ENCODE data around the gene UVRAG.
"Not testable (repeated sequence)": the region's sequence is repeated elsewhere in the genome, so short reads cannot be mapped to it uniquely, and the experiment has no call there.

Gene UVRAG

DNA sequence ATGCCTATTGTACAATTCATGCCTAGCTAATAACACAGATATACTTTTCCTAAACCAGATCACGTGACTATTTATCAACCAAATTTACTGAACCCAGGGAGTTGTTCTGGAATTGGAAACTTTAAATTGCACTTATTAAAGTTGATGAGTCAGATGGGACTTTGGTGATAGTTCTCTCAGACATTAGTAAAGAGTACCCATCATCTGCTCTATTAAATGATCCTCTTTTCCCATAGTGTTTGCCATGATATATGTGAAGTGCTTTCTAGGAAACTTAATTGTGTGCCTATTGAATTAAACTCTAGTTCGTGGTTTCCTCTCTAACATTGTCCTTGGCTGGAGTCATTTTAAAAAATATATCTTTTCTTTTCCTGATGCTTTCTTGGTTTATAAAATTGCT, 99.0 kb downstream of the UVRAG start:
- DNase-seq (ENCODE audit: low read depth in 2 of 3, low spot score in 2 of 3) = no peak

GRCh38 chr11:75916882-75917281, 101.9 kb downstream of the UVRAG start:
- DNase-seq (ENCODE audit: low read depth in 2 of 3, low spot score in 2 of 3) = no peak

DNA sequence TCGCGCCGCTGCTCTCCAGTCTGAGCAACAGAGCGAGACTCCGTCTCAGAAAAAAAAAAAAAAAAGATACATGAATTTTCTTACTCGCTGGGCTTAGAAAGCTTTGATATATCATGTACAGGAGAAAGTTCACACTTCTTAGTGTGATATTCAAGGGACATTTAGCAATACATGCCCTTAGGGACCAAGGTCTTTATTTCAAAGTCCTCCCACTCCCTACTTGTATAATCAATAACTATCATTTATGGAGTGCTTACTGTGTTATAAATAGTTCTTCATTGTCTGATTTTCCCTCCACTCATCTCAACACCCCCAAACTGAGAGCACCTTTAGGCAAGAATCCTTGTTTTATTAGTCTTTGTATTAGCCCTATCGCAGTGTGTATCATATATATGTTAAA, 103.3 kb downstream of the UVRAG start:
- DNase-seq (ENCODE audit: low read depth in 2 of 3, low spot score in 2 of 3) = no peak

DNA sequence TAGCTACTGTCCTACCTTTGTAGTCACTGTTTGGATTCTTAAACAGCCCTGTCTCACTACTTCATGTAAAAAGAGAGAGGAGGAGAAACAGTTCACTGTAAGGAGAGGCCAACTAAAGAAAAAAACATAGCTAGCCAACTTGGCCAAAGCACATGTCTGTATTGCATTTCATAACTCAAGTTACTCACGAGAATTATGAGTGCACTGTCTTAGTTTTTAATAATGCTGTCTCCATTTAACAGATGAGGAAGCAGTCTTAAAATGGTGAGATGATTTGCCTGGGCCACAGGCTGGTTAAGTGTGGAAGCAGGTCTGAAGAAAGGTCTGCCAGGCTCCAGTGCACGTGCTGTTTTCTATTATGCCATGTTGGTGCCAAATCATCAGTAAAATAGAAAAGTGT, 104.5 kb downstream of the UVRAG start:
- no peak for DNase-seq (ENCODE audit: low read depth in 2 of 3, low spot score in 2 of 3)

GRCh38 chr11:75920848-75921247, 105.8 kb downstream of the UVRAG start:
- no peak for DNase-seq (ENCODE audit: low read depth in 2 of 3, low spot score in 2 of 3)

- no peak for DNase-seq (ENCODE audit: low read depth in 2 of 3, low spot score in 2 of 3)
These were observed 106.8 kb downstream of the UVRAG start for GRCh38 chr11:75921808-75922207.

DNA sequence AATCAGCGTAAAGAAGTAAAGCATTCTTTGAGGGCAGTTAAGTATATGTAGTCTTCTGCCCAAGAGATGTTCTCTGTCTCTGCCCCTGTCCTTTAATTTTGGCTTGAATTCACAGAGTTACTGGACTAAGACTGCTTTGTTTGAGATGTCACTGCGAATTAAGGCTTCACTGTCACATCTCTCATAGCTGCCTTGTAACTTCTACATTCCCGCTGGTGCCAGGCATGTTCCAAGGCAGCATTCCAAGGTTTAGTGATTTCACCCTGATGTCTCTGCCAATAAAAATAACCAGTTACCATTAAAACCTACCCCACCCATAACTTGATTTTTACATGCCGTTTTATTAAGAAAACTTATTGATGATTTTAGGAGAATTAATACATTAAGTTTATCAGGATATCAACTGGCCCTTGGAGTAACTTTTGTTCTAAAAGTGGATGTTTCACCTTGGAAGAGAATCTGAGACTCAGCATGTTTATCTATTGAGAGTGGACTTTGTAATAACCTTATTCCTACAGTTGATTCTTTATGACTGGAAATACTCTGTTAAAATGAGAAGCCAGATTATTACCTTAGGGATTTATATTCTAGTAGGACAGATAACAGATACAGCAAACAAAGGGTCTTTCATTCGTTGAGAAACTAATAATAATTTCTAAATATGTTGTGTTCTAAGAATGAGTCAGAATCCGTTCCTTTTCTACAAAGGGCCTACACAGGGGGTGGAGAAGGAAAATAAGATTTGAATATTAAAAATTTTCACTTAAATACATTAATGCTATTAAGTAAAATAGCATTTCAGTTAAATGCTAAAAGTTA, 110.2 kb downstream of the UVRAG start:
- no peak for DNase-seq (ENCODE audit: low read depth in 2 of 3, low spot score in 2 of 3)

GRCh38 chr11:75925785-75926164, 110.8 kb downstream of the UVRAG start:
- no peak for DNase-seq (ENCODE audit: low read depth in 2 of 3, low spot score in 2 of 3)

DNA sequence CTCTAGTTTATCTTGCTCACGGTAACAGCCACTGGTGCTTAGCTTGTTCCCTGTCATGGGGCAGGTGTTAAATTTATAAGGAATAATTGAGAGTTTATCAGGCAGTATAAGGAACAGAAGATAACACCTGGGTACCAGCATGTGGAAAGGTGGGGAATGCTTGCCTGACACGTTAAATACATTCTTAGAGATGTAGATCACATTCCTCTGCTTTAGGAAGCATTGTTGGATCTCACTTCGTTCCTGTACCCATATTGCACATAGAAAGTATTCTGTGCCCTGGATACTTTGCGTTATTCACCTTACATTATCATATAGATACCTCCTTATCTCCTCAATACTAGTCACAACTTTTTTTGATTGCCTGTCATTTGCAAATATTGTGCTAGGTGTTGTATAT, 114.7 kb downstream of the UVRAG start:
- DNase-seq (ENCODE audit: low read depth in 2 of 3, low spot score in 2 of 3) = no peak

DNA sequence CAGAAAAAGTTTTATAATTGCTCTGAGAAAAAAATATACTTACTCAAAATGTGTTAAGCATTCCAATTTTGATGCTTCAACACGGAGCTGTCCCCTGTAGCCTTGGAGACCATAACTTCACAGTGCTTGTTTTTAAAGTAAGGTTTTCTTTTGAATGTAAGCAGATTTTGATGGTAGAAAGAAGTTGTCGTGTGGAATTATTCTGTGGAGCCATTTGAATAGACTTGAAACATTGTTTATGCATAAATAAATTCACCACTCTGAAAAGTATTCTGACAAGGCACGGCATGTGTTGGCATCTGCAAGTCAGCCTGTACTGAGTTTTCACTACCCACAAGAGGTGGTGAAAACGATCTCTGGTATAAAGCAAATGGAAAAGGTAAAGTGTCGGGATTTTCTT, 115.5 kb downstream of the UVRAG start:
- no peak for DNase-seq (ENCODE audit: low read depth in 2 of 3, low spot score in 2 of 3)

DNA sequence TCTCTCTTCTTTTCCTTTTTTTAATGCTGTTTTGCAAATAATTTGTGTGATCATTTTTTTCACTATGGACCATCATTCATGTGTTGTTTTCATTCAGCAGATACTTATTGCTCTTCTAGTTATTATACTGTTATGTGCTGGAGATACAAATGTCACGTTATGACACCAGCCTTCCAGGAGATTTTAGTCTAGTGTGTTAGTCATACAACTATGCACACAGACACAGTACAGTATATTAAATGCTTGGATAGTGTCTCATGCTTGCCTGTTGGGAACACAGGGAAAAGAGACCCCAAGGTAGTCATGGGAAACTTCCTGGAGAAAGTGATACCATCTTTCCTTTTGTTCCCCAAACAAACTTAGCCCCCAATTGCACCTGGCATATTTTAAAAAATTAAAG, 116.1 kb downstream of the UVRAG start:
- no peak for DNase-seq (ENCODE audit: low read depth in 2 of 3, low spot score in 2 of 3)

DNA sequence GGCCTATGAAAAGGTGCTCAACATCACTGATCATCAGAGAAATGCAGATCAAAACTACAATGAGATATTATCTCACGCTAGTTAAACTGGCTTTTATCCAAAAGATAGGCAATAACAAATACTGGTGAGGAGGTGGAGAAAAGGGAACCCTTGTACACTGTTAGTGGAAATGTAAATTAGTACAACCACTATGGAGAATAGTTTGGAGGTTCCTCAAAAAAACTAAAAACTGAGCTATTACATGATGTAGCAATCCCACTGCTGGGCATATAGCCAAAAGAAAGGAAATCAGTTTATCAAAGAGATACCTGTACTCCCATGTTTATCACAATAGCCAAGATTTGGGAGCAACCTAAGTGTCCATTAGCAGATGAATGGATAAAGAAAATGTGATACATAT, 118.7 kb downstream of the UVRAG start:
- not testable (repeated sequence) for DNase-seq (ENCODE audit: low read depth in 2 of 3, low spot score in 2 of 3)

GRCh38 chr11:75934851-75935250, 119.8 kb downstream of the UVRAG start:
- DNase-seq (ENCODE audit: low read depth in 2 of 3, low spot score in 2 of 3) = no peak

GRCh38 chr11:75938543-75938942, 123.5 kb downstream of the UVRAG start:
- DNase-seq (ENCODE audit: low read depth in 2 of 3, low spot score in 2 of 3) = no peak

DNA sequence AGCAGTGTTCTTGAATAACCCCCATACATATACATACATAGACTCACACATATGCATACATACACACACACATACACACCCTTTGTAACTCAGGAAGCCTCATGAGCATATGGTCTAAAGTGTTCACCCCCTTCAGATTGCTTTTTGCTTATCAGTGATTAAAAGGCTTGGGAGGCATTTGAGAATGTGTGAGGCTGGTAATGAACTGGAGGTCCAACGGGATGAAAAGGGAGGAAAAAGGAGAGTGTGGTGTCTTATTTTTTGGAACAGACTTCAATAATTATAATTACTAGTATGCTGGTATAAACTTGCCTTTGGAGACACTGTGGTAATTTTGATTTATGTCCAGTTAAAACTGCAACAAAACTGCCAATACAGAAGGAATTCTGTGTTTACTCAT, 124.5 kb downstream of the UVRAG start:
- no peak for DNase-seq (ENCODE audit: low read depth in 2 of 3, low spot score in 2 of 3)

DNA sequence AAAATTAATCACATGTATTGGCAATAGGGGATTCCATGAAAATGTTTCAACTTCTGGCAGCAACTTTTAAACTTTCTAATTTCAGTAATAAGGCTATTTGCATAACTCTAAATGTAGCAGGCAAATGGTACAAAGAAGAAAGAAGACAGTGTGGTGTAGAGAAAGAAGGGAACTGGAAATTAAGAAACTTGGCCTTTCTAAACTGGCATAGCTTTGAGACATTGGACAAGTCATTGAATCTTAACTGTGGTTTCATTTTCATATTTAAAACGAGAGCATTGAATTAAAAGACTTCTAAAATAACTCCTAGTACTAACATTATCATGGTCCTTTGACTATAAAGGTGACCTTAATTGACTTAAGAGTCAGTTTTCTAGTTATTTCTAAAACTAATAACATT, 125.0 kb downstream of the UVRAG start:
- no peak for DNase-seq (ENCODE audit: low read depth in 2 of 3, low spot score in 2 of 3)

DNA sequence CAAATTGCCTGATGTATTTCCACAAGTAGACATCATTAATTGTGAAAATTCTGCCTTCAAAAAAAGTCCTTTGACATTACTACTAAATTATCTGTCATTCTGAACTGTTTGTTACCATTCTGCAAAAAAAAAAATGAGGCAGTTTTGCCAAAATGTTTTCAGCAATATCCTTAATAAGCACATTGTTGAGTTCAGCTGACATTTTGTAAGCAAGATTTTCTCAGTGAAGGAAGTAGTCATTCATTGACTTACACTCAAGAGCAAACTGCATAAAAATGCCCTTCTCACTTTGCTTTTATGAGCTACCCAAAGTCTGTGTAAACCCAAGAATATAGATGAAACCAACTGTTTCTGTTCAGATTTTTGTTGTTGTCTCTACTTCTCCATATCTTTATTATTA, 125.9 kb downstream of the UVRAG start:
- DNase-seq (ENCODE audit: low read depth in 2 of 3, low spot score in 2 of 3) = no peak

DNA sequence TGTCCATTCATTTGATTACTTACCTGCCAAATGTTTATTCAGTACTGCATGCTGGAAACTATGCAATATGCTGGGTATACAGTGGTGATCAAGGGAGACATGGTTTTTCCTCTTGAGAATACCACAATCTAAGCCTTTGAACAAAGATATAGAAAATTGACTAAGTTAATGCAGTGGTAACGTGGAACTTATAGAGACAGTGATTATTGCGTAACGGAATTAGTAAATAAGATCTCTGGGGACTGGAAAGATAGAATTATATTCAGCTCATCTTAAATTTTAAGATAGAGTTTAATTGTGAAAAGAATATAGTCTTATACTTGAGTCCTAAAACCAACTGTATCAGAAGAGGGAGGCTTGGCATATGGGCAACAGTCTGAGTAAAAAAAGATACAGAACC, 129.5 kb downstream of the UVRAG start:
- DNase-seq (ENCODE audit: low read depth in 2 of 3, low spot score in 2 of 3) = no peak

DNA sequence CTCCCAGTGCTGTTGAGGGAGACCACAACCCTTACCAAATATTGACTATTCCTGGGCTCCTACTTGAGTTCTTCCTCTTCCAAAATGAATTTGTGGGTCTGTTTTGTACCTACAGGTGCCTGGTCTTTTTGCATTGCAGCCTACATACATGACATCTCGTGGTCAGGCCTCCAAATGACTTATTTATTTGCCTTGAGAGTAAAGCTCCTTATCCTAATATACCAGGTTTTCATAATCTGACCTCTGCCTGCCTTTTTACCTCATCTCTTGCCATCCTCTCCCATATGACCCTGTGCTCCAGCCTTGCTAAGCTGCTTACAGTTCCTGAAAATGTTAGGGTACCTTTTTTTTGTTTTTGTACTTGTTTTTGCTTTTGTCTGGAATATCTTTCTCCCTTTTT, 130.4 kb downstream of the UVRAG start:
- no peak for DNase-seq (ENCODE audit: low read depth in 2 of 3, low spot score in 2 of 3)

- no peak for DNase-seq (ENCODE audit: low read depth in 2 of 3, low spot score in 2 of 3)
These were observed 130.9 kb downstream of the UVRAG start for GRCh38 chr11:75945947-75946346.

DNA sequence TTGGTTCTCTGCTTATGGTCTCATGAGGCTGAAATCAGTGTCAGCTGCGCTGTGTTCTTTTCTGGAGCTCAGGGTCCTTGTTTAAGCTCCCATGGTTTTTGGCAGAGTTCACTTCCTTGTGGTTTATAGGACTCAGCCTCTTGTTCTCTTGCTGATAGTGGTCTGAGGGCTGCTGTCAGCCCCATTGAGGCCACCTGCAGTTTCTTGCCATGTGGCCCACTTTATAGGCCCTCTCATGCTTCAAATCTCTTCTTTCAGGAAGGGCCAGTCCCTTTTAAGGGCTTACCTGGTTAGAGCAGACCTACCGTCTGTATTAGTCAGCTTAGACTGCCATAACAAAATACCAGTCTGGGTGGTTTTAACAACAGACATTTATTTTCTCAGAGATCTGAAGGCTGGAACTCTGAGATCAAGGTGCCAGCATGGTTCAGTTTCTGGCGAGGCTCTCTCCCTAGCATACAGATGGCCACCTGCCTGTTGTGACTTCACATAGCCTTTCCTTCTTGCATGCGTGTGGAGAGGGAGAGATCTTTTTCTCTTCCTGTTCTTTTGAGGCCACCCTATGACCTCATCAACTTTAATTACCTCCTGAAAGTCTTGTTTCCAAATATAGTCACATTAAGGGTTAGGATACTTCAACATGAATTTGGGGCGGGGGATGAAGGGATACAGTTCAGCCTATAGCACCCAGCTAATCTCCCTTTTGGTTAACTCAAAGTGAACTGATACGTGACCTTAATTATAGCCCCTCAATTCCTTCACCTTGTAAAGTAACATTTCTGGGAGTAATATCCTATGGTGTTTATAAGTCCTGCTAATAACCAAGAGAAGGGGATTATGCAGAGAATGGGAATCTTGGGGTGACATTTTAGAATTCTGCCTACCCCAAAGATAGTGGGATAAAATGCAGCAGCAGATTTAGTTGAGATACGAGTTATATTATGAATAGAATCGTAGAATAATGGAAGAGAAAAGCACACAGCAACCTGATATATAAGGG, 131.8 kb downstream of the UVRAG start:
- DNase-seq (ENCODE audit: low read depth in 2 of 3, low spot score in 2 of 3) = no peak

DNA sequence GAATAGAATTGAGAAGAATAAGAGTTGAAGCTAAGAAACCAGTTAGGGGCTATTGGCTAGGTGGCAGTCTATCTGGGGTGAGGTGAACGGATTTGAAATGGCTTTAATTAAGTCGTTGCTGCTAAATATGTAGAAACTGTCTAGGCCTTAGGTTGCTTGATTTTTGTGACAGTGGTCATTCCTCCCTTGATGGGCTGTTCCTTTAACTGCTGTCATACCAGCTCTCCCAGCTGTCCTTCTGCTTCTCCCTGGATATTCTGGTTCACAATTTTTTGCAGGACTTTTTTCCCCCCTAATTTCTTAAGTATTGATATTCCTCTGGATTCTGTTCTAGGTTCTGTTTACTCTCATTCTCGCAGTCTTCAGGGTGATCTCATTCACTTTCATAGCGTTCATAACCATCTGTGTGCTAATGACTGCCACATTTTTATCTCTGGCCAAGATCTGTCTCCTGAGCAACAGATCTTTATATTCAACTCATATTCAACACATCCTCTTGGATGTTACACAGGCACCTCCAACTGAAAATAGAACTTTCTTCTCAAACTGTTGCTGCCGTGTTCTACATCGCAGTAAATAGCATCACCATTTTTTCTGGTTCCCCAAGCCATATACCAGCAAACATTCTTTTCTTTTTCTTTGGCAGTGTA, 134.1 kb downstream of the UVRAG start:
- no peak for DNase-seq (ENCODE audit: low read depth in 2 of 3, low spot score in 2 of 3)

All from activated CD8-positive, alpha-beta memory T cell treated with anti-CD3 and anti-CD28 coated beads for 48 hours (primary cell).